ENCODE results near the gene VGLL1.

Gene VGLL1

DNA sequence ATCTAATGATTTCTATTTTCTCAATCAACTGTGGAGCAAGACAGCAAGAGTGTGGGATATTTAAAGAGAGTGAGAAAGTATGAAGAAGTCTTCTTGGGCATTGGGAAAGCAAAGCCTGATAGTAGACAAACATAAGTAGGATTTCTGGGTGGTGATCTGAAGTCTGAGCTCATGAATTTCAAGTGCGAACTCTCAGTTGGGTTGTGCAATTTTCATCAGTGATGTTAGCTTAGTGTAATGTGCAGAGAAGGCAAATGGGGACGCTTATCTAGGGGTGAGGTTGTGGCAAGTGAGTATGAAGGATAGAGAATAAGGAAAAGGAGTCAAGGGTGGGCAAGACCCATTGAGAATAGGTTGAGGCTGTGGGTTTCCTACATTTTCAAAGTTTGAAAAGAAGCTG lies 23.7 kb downstream of the VGLL1 start:
- DNase-seq, result no peak

DNA sequence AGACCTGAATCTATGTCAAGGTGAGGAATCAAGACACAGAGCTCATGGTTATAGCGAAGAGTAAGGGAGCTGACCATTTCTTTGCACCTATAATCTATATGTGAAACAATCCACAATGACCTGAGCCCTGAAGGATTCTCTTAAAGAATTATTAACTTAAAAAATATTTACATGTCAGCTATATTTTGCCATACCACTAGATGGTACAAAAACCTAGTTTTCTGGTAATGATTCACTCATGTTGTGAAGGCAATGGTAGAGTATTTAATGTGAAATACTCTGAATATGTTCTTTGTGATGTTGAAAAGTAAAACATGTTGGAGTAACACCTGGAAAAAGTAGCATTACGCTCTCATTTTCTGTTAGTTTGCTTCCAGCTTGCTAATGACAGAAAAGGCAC lies 40.0 kb downstream of the VGLL1 start:
- DNase-seq, result peak; percentile 34

DNA sequence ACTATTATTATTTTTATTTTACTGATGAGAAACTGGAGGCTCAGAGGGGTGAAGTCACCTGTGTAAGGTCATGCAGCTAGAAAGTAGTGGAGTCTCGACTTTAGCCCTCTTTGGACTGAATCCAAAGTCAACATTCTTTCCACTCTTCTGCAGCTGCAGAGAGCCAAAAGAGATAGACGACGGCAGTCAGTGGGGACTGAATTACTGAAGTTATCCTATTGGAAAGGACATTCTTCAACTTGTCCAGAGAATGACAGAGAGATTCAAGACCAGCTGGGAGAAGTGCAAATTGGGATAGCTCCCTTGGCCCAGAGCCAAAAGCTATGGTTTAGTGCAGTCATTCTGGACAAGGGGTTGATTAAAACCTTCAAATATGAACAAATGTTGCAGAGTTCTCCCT lies 42.5 kb downstream of the VGLL1 start:
- no peak for DNase-seq

DNA sequence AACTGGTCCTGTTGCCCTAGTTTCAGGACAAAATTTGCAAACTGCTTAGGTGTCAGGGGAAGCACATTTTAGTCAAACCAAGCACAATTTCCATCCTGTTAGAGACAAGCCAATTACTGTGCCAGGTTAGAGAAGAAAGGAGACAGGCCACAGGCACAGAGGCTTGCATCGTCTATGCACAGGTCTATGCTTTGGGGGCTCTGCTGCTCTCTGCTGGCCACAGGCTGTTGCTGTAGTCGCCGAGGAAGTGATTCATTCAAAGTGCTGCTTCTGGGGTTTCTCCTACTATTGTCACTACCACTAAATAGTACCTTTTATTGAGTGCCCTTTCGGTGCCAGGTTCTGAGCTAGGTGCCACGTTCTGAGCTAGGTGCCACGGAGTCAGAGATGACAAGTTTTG lies 45.5 kb downstream of the VGLL1 start:
- DNase-seq, result peak; percentile 80

DNA sequence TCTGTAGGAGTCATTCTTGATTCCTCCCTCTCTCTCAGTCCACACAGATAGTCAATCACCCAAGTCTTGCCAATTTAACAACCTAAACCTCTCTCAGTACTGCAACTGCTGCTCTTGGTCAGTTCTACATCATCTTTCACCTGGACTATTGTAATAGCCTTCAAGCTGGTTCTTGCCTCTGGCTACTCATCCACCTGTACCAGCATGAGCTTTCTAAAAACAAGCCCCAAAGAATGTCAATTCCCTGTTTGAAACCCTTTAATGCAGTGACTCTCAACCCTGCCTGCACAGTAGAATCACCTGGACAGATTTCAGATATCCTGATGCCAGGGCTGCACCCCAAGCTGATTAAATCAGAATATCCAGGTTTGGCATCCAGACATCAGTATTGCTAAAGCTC lies 48.3 kb downstream of the VGLL1 start:
- DNase-seq, result no peak

DNA sequence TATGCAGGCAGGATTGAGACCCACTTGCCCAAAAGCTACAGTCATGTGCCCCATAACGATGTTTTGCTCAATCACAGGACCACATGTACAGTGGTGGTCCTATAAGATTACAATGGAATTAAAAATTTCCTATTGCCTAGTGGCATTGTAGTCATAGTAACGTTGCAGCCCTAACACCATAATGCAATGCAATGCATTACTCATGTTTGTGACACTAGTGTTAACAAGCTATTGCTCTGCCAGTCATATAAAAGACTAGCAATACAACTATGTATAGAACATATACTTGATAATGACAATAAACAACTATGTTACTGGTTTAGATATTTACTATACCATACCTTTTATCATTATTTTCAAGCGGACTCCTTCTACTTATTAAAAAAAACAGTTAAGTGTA lies 50.6 kb downstream of the VGLL1 start:
- no peak for DNase-seq

DNA sequence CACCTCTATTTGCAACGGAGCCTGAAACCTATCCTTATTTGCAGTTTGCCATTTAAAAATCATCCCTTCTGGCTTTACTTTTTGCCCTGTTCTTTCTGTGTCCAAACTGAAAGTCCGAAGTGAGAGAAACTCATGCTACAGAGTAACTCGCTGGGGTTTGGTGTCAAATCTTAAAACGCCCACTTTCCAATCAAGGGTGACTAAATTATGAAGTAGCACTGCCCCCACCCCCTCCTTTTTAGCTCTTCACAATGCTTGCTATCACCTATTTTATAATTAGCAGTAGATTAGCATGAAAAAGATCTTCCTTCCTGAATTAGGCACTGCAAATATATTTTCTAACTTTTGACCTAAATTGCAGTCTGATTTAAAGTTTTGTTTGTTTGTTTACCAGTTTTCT lies 52.5 kb downstream of the VGLL1 start:
- no peak for DNase-seq

DNA sequence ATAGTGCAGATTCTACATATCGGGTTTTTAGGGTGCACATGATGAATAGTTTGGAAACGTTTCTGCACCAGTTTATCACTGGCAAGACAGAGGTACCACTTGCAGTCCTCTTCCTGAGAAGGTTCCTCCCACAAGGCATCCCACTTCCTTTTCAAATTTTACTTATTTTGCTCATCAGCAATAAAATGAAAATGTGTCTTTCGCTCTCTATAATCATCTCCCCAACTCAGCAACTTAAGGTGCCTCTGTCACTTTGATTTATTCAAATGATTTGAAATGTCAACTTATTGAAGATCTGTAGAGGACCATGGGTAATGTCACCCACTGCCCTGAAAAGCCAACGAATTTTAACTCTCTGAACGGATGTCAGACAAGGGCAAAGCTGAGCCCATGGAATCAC lies 53.2 kb downstream of the VGLL1 start:
- DNase-seq, result no peak

DNA sequence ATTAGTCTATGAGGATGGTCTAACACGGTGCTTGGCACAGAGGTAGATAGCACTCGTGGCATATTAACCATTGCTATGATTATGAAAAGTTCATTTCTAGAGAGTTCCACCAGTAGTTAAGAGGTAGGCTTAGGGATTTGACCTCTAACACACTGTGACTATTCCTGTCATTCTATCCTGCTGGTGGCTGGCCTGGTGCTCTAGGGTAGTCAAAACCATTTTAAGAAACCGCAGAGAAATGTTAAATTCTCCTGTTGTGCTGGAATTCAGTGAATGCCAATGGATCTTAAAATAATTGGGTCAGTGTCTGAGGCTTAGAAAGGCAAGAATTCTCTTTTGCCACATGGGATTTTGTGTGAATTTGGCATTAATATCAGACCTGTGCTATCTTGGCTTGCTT lies 53.9 kb downstream of the VGLL1 start:
- no peak for DNase-seq

DNA sequence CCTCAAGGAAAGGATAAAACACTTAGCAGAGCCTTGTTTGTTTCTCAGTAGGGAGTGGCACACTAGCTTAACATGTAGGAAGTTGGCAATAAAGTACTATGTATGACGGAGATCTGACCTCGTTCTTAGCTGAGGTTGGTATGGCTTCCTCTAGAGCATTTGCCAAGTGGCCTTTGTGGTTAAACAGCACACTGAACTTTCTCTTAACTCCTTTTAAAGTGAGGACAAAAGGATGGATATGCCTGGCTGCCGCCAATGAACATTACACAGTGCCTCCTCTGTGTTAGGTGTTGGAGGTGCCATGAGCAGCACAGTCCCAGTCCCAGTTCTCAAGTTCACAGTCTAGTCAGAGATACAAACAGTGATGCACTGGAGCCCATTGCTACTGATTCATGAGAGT lies 54.4 kb downstream of the VGLL1 start:
- DNase-seq, result peak; percentile 57

DNA sequence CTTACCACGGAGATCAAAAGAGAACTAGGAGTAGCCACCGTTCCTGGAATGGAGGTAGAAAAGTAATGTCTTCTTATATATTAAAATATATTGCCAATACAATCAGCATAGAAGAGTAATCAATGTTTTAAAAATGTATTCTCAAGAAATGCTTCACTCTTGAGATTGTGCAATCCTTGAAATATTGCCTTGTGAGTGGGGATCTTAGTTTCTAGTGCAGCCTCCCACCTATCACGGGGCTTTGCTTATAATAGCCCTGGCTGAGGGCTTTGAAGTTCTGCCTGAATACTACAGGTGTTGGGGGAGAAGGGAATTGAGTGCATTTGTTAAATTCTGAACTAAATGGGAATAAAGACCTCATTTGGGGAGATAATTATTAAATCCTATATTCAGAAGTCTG lies 55.5 kb downstream of the VGLL1 start:
- DNase-seq, result no peak

DNA sequence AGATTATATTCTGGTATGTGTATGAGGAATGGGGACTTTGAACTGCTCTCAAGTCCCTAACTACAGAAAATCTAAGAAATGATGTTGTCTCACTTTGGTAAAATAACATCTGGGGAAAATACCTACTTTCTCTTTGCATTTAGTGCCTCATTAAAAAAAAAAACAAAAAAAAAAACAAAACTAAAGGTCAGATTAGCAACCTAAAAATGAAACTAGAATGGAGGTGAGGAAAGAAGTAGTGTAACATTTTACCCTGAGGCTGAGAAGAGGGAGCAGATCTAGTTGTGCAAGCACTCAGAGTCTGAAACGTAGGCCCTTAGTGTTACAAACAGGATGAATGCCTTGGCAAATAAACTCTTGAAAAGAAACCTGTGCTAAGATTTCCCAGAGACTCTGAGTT lies 56.0 kb downstream of the VGLL1 start:
- DNase-seq, result peak; percentile 44

DNA sequence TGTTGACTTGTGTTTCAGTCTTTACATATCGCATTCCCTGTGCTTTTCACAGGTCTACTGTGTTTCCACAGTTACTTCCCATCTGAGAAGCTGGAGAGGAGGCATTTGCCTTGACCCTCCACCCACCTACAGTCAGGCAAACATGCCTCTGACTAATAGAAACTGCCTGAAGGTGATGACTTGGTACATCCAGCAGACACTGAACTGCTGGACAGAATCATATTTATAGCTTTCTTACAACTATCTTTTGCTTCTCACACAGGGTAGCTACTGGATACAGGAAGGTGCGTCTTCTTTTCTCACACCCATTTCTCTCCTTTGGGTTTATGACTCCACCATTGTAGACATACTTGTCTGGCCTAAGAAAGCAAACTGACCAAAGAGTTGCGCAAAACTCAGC lies 58.0 kb downstream of the VGLL1 start:
- DNase-seq, result no peak

DNA sequence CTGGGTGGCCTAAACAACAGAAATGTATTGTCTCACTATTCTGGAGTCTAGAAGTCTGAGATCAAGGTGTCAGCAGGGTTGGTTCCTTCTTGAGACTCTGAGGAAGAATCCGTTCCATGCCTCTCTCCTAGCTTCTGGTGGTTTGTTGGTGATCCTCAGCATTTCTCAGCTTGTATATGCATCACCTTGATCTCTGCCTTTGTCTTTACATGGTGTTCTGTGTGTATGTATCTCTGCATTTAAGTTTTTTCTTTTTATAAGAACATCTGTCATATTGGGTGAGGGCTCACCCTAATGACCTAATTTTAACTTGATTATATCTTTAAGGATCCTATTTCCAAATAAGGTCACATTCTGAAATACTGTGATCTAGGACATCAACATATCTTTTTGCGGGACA lies 65.3 kb downstream of the VGLL1 start:
- no peak for DNase-seq

DNA sequence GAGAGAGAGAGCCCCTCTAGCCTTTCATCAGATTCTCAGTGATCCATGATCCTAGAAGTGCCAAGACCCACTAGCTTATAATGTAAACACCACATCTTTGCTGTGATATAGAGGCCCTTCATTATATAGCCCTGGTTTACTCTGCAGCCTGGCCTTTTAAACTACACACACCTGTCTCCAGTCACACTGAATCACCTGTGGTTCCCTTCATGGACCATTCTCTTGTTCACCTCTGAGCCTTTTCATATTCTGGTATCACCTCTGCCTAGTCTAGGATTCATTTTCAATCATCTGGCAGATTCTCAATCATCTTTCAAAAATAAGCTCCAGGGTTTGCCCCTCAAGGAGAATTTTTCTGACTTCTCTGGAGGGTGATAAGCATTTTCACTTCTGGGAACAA lies 65.9 kb downstream of the VGLL1 start:
- no peak for DNase-seq

DNA sequence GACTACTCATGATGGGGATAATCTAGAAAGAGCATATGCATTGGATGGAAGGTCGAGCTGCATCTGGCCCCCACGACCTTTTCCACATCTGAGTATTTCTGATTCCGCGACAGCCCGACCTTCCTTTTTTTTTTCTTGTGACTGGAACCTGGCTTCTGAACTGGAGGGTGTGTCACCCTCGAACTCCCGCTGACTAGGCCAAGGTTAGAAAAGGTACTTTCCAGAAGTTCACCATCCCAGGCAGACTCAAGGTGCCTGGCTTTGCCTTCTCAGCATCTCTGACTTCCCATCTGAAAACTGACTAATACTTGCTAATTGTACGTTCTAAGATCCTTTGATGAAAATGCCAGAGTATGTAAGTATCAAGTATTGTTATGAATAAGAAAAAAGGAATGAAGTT lies 66.6 kb downstream of the VGLL1 start:
- DNase-seq, result peak; percentile 65

DNA sequence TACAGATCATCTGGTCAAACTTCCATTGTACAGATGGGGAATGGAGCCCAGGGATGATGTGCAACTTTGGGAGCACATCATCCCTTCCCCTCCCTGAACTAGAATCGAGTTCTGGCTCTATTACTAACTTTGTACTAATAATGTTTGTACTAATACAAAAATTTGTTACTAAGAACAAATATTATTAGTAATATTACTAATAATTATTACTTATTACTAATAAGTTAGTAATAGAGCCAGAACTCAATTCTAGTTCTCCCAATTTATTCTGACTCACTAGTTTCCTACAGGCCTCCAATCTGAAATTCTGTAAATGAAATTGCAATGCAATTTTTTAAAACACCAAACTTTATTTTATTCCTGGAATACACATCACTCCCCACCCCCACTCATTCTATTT lies 68.0 kb downstream of the VGLL1 start:
- DNase-seq, result no peak
